HG03432 (cell line): ENCODE measurements around the gene KRTAP5-9.
"Not testable (repeated sequence)": the region's sequence is repeated elsewhere in the genome, so short reads cannot be mapped to it uniquely, and the experiment has no call there.

Source experiments
- ATAC-seq: cut with Tn5 transposase; IDR thresholded peaks from one replicate; pipeline ENCODE4 v1.9.1; 2021; ENCODE audit warnings: mild to moderate bottlenecking, moderate library complexity; ENCODE audit not compliant: unreplicated experiment

KRTAP5-9 gene

DNA sequence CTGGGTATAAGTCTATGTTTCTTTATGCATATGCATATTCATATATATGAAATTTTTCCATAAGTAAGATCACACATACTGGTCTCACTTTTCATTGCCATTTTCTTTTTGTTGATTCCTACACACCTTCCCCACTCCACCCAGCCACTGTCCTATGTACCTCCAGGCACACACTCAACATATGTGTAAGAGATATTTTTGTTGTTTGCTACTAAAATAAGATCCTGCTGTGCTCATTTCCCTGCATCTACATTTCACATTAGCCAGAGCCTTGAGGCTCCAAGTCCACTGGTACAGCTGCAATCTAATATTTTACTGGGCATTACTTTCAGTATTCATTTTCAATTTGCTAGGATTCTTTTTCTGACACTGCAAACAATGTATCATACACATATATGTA lies 9.0 kb downstream of the KRTAP5-9 start:
- ATAC-seq: no peak

DNA sequence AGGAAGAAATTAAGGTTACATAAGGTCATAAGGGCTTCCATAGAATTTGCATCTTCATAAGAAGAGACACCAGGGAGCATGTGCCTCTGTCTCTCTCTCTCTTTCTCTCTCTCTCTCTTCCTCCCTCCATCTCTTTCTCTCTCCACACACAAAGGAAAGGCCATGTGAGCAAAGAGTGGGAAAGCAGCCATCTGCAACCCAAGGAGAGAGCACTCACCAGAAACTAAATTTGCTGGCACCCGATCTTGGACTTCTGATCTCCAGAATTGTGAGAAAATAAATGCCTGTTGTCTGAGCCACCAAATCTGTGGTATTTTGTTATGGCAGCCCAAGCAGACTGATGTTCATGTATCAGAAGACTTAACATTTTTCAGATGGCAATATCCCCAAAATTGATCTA lies 10.8 kb downstream of the KRTAP5-9 start:
- no peak for ATAC-seq

DNA sequence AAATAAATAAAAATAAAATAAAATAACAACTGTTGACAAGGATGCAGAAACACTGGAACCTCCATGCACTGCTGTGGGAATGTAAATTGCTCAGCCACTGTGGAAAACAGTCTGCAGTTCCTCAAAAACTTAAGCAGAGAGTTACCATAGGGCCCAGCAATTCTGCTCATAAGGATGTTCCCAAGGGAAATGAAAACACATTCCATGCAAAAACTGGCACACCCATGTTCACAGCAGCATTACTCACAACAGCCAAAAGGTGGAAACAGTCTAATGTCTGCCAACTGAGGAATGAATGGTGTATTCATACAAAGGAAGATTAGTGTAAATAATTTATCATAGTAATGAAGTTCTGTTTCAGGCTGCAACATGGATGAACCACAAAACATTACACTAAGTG lies 13.9 kb downstream of the KRTAP5-9 start:
- no peak for ATAC-seq

DNA sequence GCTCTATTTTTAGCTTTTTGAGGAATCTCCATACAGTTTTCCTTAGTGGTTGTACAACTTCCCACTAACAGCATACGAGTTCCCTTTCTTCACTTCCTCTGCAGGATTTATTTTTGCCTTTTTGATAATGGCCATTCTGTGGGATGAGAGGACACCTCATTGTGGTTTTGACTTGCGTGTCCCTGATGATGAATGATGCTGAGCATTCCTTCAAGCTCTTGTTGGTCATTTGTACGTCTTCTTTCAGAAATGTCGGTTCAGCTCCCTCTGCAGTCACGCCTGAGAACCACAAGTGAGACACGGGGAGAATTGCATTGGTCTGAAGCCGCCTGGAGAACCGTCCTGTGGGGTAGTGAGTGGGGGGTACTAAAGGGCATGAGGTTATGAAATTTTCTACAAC lies 15.2 kb downstream of the KRTAP5-9 start:
- no peak for ATAC-seq

DNA sequence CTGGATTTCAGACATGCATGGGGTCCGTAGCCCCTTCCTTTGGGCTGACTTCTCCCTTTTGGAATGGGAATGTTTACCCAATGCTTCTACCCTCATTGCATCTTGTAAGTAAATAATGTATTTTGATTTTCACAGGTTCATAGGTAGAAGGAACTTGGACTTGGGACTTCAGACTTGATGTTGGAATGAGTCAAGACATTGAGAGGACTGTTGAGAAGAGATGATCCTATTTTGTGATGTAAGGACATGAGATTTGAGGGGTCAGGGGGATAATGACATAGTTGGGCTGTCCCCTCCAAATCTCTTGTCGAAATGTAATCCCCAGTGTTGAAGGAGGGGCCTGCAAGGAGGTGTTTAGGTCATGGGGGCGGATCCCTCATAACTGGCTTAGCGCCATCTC lies 16.2 kb downstream of the KRTAP5-9 start:
- no peak for ATAC-seq

DNA sequence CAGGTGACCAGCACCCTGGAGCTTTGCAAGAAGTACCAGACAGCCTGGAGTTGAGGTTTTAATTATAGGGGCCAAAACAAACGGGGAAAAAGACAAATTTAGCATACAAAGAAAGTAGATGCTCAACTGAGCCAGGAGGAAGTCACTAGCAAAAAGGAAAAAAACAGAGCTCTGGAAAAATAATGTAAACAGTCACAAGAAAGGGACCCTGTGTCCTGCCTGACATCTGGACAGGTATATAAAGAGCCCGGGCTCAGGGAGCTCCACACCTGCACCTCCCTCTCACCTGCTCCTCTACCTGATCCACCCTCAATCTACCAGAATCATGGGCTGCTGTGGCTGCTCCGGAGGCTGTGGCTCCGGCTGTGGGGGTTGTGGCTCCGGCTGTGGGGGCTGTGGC lies 17.0 kb downstream of the KRTAP5-9 start, which contains the start of gene KRTAP5-10:
KRTAP5-10 (plus strand) TSS at position 301 of the 400 bp plus-strand sequence; CDS start at position 326, 25 bp downstream.
- no peak for ATAC-seq

DNA sequence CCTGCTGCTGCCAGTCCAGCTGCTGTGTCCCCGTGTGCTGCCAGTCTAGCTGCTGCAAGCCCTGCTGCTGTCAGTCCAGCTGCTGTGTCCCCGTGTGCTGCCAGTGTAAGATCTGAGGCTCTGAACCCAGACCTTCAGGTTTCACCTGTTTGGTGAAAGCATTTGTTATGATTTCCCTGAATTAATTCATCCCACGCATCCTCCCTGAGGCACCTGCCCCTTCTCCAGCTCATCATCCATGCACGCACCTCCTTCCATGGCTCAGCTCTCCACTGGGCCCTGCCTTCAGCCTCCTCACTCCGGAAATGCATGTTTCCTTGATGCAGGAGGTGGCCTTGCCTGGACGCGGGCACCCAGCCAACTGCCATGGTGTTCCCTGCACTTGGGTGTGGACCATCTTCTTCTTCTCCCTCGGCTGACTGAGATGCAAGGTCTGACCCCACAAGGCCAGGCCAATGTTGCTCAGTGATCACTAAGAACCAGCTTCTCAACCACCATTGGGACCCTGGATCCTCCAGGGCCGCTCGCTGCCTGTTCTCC lies 17.9 kb downstream of the KRTAP5-9 start:
- ATAC-seq: no peak

DNA sequence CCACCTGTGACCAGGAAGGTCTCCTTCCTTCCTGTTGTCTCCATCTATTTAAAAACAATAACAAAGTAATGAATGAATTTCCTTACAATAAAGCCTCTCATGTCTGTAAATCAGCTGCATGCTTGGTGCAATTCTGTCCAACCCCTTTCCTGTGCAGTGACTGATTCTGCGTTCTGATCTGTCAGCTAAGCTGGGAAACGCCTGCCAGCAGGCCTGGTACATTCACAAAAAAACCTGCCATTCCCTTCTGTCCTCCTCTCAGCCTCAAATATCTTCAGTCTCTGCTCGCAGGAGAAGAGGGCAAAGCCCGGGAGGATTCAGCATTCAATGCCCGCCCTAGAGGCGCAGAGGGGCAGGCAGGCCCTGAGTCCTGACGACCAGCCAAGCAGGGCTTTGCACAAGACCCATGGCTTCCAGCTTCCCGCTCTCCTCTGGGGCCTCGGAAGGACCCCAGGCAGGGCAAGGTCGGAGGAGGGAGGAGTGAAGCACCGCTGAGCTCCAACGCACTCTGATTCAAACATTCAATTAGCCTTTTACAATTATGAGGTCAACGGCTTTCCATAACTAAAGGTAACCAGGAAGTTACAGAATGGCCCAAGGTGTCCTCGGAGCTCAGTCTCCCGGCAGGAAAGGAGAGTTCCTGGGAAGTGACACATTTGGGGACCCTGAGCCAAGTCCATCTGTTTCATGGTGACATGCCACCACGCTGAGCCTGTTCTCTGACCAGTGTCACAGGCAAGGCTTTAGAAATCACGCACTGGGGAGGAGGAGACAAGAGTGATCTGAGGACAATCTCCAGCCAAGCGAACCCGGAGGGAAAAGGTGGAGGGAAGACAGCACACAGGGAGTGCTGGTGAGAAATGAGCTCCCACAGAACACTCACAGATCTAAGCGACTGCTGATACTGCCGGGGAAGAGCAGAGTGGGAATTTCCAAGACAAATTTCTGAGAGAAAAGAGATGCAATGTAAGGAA lies 18.7 kb downstream of the KRTAP5-9 start:
- not testable (repeated sequence) for ATAC-seq

DNA sequence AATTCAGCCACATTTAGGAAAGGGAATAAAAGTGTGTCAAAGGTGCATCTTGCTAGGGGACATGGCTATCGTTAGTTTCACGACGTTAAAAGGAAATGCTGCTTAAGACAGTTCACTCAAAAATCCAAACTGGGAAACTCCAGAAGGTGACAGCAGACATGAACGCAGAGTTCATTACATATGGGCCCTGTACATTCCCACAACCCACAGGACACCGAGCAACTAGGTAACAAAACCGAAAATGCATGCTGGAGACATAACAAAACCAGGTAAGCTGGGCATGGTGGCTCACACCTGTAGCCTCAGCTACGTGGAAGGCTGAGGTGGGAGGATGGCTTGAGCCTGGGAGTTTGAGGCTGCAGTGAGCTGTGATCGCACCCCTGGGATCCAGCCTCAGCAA lies 19.4 kb downstream of the KRTAP5-9 start:
- ATAC-seq: not testable (repeated sequence)

DNA sequence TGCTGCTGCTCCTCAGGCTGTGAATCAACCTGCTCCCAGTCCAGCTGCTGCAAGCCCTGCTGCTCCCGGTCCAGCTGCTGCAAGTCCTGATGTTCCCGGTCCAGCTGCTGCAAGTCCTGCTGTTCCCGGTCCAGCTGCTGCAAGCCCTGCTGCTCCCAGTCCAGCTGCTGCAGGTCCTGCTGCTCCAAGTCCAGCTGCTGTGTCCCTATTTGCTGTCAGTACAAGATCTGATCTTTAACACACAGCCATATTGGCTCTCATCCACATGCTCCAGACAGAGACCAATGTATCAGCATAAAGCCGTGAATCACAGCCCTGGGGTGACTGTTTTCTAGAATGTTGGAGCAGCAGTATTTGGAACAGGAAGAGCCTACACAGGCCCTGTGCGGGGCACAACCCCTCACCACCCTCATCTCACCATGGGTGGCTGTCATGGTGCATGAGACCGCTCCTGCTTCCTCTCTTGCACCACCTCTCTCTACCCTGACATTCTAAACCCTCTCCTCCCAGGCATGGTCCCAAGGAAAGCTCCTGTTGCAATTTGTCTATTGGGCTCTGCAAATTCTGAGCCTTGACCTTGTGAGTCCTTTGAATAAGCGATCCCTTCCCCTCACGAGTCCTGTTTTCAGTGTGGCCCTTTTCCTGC lies 20.6 kb downstream of the KRTAP5-9 start:
- no peak for ATAC-seq

DNA sequence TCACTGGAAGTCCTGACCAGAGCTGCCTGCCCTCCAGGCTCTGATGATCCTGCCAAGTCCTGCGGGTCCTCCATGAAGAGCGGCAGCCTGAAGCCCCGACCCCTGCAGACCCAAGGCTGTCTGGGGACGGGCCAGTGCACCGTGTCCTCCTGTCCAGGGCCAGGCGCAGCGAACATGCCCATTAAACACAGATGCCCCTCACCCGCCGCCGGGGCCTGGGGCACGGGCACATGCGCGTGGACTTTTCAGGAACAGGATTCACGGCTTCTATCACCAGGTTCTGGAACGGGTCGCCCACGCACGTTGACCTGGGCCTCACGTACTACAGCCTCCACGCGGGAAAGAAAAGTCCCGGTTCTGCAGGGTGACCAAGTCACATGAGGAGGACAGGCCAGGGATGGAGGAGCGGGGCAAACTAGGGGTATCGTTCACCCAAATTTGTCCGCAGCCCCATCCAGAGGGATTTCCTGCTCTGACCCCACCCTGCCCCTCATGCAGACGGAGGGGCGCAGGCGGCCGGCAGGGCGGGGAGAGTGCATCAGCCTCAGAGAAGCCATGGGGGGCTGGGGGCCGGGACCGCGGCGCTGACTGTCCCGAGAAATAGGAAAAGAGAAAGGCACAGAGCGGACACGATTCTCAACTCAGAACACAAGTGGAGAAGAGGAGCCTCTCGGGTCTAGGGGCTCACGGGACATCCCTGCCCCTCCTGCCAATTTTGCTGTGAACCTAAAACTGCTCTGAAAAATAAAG lies 23.1 kb downstream of the KRTAP5-9 start:
- ATAC-seq: not testable (repeated sequence)

DNA sequence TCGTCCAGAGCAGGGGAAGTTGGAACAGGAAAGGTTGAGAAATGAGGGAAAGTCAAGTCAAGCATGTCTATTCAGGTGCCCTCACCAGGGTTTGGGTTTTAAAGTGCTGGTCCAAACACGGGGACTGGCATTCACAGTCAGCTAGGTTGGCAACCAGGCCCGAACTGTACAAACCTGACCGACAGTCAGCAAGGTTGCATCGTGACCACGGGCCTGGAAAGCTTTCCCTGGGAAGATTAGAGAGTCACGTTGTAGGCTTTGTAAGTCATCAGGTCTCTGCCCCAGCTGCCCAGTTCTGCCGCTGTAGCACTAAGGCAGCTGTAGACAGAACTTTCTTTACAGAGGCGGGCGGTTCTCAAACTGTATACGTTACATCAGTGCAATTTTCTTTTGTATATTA lies 24.6 kb downstream of the KRTAP5-9 start:
- no peak for ATAC-seq

DNA sequence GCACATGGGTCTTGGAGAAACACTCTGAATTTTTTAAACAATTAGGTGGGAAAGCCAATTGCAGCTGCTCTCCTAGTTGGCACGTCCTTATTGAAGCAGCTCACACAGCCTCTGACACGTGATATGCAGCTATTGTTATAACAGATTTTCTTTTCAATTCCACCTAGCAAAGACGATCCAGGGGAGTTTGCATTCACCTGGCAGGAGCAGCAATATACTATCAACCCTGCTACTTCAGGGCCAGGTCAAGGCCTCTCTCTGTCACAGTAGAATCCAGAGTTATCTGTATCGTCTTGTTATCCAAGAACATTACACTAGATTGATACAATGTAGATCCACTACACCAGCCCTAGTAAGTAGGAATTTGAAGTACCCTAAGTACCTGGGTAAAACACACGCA lies 26.2 kb downstream of the KRTAP5-9 start:
- ATAC-seq: no peak

DNA sequence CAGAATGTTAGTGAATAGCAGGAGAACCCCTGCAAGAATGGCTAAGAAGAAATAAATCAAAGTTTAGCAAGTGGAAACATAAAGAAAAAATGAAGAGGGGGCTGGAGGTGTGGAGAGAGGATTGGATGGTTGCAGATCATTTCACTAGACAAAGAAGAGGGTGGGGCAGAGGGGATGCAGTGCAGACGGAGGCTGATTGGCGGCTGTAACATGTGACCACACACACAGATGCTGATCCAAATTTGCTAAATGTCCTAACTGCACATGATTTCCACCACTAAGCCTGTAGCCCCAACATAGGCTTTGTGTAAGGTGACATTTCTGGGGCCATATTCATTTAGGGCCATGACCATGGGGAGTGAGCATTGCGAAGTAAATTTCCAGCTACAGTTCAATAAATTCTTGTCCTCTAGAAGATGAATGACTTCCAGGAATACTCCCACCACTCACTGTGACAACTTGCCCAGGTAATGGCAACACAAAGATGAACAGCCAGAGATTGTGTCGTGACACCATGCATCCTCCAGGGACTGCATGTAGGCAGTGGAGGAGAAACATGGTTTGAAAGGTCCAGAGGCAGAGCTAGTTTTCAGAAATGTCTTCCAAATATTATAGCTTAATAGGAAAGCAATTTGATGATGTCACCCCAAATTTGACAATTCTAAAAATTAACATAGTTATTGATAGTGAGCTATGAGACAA lies 27.7 kb downstream of the KRTAP5-9 start:
- no peak for ATAC-seq

DNA sequence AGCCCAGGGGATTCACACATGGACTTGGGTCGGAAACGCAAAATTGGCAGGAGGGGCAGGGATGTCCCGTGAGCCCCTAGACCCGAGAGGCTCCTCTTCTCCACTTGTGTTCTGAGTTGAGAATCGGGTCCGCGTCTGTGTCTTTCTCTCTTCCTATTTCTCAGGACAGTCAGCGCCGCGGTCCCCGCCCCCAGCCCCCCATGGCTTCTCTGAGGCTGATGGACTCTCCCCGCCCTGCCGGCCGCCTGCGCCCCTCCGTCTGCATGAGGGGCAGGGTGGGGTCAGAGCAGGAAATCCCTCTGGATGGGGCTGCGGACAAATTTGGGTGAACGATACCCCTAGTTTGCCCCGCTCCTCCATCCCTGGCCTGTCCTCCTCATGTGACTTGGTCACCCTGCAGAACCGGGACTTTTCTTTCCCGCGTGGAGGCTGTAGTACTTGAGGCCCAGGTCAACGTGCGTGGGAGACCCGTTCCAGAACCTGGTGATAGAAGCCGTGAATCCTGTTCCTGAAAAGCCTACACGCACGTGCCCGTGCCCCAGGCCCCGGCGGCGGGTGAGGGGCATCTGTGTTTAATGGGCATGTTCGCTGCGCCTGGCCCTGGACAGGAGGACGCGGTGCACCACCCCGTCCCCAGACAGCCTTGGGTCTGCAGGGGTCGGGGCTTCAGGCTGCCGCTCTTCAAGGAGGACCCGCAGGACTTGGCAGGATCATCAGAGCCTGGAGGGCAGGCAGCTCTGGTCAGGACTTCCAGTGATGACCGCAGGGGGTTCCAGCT lies 28.7 kb downstream of the KRTAP5-9 start:
- ATAC-seq: not testable (repeated sequence)

DNA sequence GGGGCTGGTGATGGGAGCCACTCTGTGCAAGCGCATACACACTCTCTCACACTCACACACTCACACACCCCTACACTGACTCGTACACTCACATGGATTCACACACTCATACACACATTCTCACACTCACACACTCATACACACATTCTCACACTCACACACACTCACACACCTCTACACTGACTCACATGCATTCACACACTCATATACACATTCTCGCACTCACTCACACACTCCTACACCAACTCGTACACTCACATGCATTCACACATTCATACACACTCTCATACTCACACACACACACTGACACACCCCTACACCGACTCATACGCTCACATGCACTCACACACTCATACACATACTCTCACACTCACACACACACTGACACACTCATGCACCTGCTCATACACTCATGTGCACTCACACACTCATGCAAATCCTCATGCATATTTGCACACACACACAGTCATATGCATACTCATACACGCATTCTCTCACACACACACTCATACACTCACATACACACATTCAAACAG lies 29.3 kb downstream of the KRTAP5-9 start:
- ATAC-seq: no peak

DNA sequence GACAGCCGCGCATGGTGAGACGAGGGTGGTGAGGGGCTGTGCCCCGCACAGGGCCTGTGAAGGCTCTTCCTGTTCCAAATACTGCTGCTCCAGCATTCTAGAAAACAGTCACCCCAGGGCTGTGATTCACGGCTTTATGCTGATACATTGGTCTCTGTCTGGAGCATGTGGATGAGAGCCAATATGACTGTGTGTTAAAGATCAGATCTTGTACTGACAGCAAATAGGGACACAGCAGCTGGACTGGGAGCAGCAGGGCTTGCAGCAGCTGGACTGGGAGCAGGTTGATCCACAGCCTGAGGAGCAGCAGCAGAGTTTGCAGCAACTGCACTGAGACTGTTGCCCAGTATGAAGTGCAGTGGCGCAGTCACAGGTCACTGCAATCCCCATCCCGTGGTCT lies 31.3 kb downstream of the KRTAP5-9 start:
- not testable (repeated sequence) for ATAC-seq

DNA sequence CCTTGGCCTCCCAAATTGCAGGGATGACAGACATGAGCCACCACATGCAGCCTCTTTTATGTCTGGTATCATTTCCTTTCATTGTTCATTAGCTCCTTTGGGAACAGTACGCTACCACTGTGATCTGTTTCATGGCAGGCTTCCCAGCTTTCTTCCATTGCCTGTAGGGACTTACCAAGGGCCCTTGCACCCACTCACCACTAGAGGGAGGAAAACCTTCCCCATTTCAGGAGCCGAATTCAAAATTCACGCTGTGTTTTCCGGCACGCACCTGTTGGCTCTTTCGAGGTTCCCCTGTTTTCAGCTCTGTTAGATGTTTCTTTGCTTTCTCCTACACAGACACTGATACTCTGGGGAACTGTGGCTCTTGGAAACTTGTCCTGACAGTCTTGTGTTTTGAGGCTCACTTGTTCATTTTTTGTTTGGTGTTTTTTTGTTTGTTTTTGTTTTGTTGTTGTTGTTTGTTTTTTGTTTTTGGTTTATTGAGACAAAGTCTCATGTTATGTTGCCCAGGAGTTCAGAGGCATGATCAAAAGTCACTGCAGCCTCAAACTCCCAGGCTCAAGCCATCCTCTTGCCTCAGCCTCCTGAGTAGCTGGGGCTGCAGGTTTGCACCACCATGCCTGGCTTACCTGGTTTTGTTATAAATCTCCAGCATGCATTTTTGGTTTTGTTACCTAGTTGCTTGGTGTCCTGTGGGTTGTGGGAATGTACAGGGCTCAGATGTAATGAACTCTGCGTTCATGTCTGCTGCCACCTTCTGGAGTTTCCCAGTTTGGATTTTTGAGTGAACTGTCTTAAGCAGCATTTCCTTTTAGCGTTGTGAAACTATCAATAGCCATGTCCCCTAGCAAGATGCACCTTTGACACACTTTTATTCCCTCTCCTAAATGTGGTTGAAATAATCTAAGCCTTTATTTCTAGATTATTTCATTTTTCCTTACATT lies 32.1 kb downstream of the KRTAP5-9 start:
- ATAC-seq: no peak
